Measurements from ENCODE around the gene ACLY.

ACLY gene

GRCh38 chr17:41835800-41836549, 82.8 kb downstream of the ACLY start, which contains the start of gene NT5C3B (continued):
- no peak for TF ChIP-seq KLF17 (tag by site-specific recombination; IDR thresholded peaks at IDR 0.05)
- TF ChIP-seq ZNF654 (tag by site-specific recombination; IDR thresholded peaks at IDR 0.05; ENCODE audit: low read depth): no peak
- no peak for TF ChIP-seq ZNF302 (tag by site-specific recombination; IDR thresholded peaks at IDR 0.05; ENCODE audit: low read depth)
- no peak for TF ChIP-seq ZNF341 (tag by site-specific recombination; IDR thresholded peaks at IDR 0.05; ENCODE audit: low read depth)
- TF ChIP-seq ZBTB48 (tag by site-specific recombination; IDR thresholded peaks at IDR 0.05): 0 out of 2 replicates have a peak, but pooled peaks have one; percentile 11
- TF ChIP-seq ZBTB26 (tag by site-specific recombination; optimal IDR thresholded peaks at IDR 0.05): peak; percentile 68
- TF ChIP-seq ZFHX2 (tag by site-specific recombination; conservative IDR thresholded peaks at IDR 0.05): peak; percentile 93
- TF ChIP-seq TRIM28 (IDR thresholded peaks at IDR 0.05; ENCODE audit: borderline replicate concordance, low read length): no peak
- no peak for TF ChIP-seq ZNF518A (tag by site-specific recombination; conservative IDR thresholded peaks at IDR 0.05; ENCODE audit: low read depth)
- TF ChIP-seq ZNF623 (tag by site-specific recombination; IDR thresholded peaks at IDR 0.05): no peak
- no peak for TF ChIP-seq SETDB1 (IDR thresholded peaks at IDR 0.05; ENCODE audit: insufficient read length, low read length)
- TF ChIP-seq ZNF76 (tag by site-specific recombination; IDR thresholded peaks at IDR 0.05; ENCODE audit: borderline replicate concordance, low read depth): no peak
- TF ChIP-seq ZNF354C (tag by site-specific recombination; IDR thresholded peaks at IDR 0.05; ENCODE audit: borderline replicate concordance, low read depth): no peak
- no peak for TF ChIP-seq ZNF501 (tag by site-specific recombination; IDR thresholded peaks at IDR 0.05)
- peak; percentile 57; the same call in 1 of the 2 replicates for TF ChIP-seq PBX3 (CRISPR knock-in tag; IDR thresholded peaks at IDR 0.05)
- TF ChIP-seq KLF10 (tag by site-specific recombination; IDR thresholded peaks at IDR 0.05): peak; percentile 62
- TF ChIP-seq ZNF112 (tag by site-specific recombination; IDR thresholded peaks at IDR 0.05): no peak
- TF ChIP-seq PRDM2 (tag by site-specific recombination; IDR thresholded peaks at IDR 0.05; ENCODE audit: borderline replicate concordance): no peak
- no peak for TF ChIP-seq ZNF121 (tag by site-specific recombination; IDR thresholded peaks at IDR 0.05)
- peak; percentile 10; the same call in 1 of the 2 replicates for TF ChIP-seq ZBTB20 (tag by site-specific recombination; IDR thresholded peaks at IDR 0.05)
- no peak for TF ChIP-seq ZFP69B (tag by site-specific recombination; IDR thresholded peaks at IDR 0.05)
- no peak for TF ChIP-seq ZIC2 (tag by site-specific recombination; IDR thresholded peaks at IDR 0.05)
- no peak for TF ChIP-seq KLF1 (tag by site-specific recombination; IDR thresholded peaks at IDR 0.05)
- TF ChIP-seq ZNF510 (tag by site-specific recombination; IDR thresholded peaks at IDR 0.05; ENCODE audit: insufficient replicate concordance): no peak
- no peak for TF ChIP-seq ZNF549 (tag by site-specific recombination; IDR thresholded peaks at IDR 0.05)
- no peak for TF ChIP-seq ZNF610 (tag by site-specific recombination; IDR thresholded peaks at IDR 0.05; ENCODE audit: borderline replicate concordance)

All from HEK293 (cell line).